Measurements from ENCODE around the gene APEH. TPM values are rescaled to one million over a fixed set of nuclear protein-coding genes. Genes with fewer than 3 reads are reported as not detected.

APEH gene
- total and polyA plus RNA-seq, 2 of the 13 experiments (the other 11 are each of a cell fraction or from before 2014, with no cell fraction given), result 116 to 130 TPM

DNA sequence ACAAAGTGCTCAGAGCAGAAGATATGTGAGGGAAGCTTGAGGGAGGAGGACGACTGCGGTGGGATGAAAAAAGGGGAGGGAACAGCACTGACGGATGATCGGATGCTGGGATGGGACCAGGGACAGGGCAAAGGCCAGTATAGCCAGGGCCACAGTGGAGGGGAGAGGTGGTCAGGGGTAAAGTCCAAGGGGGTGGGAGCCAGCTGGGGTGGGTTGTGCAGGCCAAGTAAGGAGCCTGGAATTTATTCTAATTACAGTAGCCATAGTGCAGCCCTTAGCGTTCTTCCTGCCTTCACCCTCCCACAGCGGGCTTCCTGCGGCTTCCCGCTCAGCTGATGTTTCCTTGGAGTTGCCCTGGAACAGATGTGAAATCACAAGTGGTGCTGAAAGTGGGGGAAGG is 7.6 kb upstream of the APEH start (continued):
- TF ChIP-seq ZNF160 (CRISPR knock-in tag; IDR thresholded peaks at IDR 0.05) (0 out of 2 replicates have a peak, but pooled peaks have one; percentile 18), SNAPC2 (CRISPR knock-in tag; IDR thresholded peaks at IDR 0.05) (no peak), ZNF850 (CRISPR knock-in tag; conservative IDR thresholded peaks at IDR 0.05) (no peak), GATA4 (IDR thresholded peaks at IDR 0.05; ENCODE audit: borderline replicate concordance, low read depth) (no peak), SP5 (CRISPR knock-in tag; IDR thresholded peaks at IDR 0.05; ENCODE audit: borderline replicate concordance, low read depth) (peak; percentile 81), EHMT2 (IDR thresholded peaks at IDR 0.05; ENCODE audit: borderline replicate concordance, low read depth, low read length) (no peak), STAG1 (CRISPR knock-in tag; IDR thresholded peaks at IDR 0.05) (no peak), KAT7 (CRISPR knock-in tag; IDR thresholded peaks at IDR 0.05; ENCODE audit: borderline replicate concordance) (no peak), KLF16 (CRISPR knock-in tag; IDR thresholded peaks at IDR 0.05) (0 out of 4 replicates have a peak, but pooled peaks of 1 of the 2 experiments have one; percentile 28), ZNF441 (CRISPR knock-in tag; IDR thresholded peaks at IDR 0.05; ENCODE audit: borderline replicate concordance) (0 out of 2 replicates have a peak, but pooled peaks have one; percentile 5), CAMTA2 (CRISPR knock-in tag; IDR thresholded peaks at IDR 0.05; ENCODE audit: borderline replicate concordance) (no peak), NFYC (CRISPR knock-in tag; IDR thresholded peaks at IDR 0.05) (no peak), U2AF1 (optimal IDR thresholded peaks at IDR 0.05; ENCODE audit: low read depth, low read length) (no peak), ZNF724P (CRISPR knock-in tag; IDR thresholded peaks at IDR 0.05; ENCODE audit: borderline replicate concordance) (no peak), ZNF446 (CRISPR knock-in tag; IDR thresholded peaks at IDR 0.05) (no peak), HDAC2 (CRISPR knock-in tag; IDR thresholded peaks at IDR 0.05) (no peak; the same call in 1 of the 2 replicates), EZH2 (conservative IDR thresholded peaks at IDR 0.05; ENCODE audit: low read depth, low read length) (no peak), CREB1 (IDR thresholded peaks at IDR 0.05) (no peak), CREB1 (CRISPR knock-in tag; IDR thresholded peaks at IDR 0.05) (no peak), CHD4 (IDR thresholded peaks at IDR 0.05; ENCODE audit: borderline replicate concordance, low read length) (no peak), ZNF547 (CRISPR knock-in tag; IDR thresholded peaks at IDR 0.05) (no peak), RCOR2 (CRISPR knock-in tag; IDR thresholded peaks at IDR 0.05) (no peak), ZNF232 (CRISPR knock-in tag; IDR thresholded peaks at IDR 0.05; ENCODE audit: borderline replicate concordance) (no peak), ZNF136 (CRISPR knock-in tag; IDR thresholded peaks at IDR 0.05; ENCODE audit: low read depth) (0 out of 2 replicates have a peak, but pooled peaks have one; percentile 50), FIP1L1 (IDR thresholded peaks at IDR 0.05; ENCODE audit: borderline replicate concordance, insufficient read depth, low read depth, low read length) (no peak), JDP2 (CRISPR knock-in tag; IDR thresholded peaks at IDR 0.05; ENCODE audit: borderline replicate concordance) (no peak), AKAP8 (CRISPR knock-in tag; IDR thresholded peaks at IDR 0.05) (peak; percentile 20; the same call in 1 of the 2 replicates)
- TF ChIP-seq, protein P1, sequence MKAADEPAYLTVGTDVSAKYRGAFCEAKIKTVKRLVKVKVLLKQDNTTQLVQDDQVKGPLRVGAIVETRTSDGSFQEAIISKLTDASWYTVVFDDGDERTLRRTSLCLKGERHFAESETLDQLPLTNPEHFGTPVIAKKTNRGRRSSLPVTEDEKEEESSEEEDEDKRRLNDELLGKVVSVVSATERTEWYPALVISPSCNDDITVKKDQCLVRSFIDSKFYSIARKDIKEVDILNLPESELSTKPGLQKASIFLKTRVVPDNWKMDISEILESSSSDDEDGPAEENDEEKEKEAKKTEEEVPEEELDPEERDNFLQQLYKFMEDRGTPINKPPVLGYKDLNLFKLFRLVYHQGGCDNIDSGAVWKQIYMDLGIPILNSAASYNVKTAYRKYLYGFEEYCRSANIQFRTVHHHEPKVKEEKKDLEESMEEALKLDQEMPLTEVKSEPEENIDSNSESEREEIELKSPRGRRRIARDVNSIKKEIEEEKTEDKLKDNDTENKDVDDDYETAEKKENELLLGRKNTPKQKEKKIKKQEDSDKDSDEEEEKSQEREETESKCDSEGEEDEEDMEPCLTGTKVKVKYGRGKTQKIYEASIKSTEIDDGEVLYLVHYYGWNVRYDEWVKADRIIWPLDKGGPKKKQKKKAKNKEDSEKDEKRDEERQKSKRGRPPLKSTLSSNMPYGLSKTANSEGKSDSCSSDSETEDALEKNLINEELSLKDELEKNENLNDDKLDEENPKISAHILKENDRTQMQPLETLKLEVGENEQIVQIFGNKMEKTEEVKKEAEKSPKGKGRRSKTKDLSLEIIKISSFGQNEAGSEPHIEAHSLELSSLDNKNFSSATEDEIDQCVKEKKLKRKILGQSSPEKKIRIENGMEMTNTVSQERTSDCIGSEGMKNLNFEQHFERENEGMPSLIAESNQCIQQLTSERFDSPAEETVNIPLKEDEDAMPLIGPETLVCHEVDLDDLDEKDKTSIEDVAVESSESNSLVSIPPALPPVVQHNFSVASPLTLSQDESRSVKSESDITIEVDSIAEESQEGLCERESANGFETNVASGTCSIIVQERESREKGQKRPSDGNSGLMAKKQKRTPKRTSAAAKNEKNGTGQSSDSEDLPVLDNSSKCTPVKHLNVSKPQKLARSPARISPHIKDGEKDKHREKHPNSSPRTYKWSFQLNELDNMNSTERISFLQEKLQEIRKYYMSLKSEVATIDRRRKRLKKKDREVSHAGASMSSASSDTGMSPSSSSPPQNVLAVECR (CRISPR knock-in tag; IDR thresholded peaks at IDR 0.05; ENCODE audit: borderline replicate concordance), result no peak
- TF ChIP-seq, protein P2, sequence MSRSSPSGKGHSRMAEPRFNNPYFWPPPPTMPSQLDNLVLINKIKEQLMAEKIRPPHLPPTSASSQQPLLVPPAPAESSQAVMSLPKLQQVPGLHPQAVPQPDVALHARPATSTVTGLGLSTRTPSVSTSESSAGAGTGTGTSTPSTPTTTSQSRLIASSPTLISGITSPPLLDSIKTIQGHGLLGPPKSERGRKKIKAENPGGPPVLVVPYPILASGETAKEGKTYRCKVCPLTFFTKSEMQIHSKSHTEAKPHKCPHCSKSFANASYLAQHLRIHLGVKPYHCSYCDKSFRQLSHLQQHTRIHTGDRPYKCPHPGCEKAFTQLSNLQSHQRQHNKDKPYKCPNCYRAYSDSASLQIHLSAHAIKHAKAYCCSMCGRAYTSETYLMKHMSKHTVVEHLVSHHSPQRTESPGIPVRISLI (CRISPR knock-in tag; IDR thresholded peaks at IDR 0.05; ENCODE audit: borderline replicate concordance), result no peak
